ENCODE results near the gene PASD1. TPM values are rescaled to one million over a fixed set of nuclear protein-coding genes. Genes with fewer than 3 reads are reported as not detected.
"Not testable (repeated sequence)": the region's sequence is repeated elsewhere in the genome, so short reads cannot be mapped to it uniquely, and the experiment has no call there.

PASD1 gene
- total RNA-seq, 1 experiment from 2014 or later, result not detected

GRCh38 chrX:151537572-151537971 lies 25.9 kb upstream of the PASD1 start:
- intact Hi-C loops (cut with micrococcal nuclease; ENCODE audit: unreplicated experiment), result no loop called here
- POLR2A ChIA-PET (ENCODE audit: unreplicated experiment), result no interaction called here
- Histone ChIP-seq H2AFZ (no peak overlapping the region), H3K4me1 (replicated peaks; ENCODE audit: insufficient read depth) (no peaks in the 10 kb centered on the region), H3F3A (ENCODE audit: insufficient read depth, low read depth) (no peaks in the 10 kb centered on the region), H3K4me2 (no peak overlapping the region), H3K9me3 (ENCODE audit: insufficient read depth, low read depth) (no peaks in the 10 kb centered on the region), H3K4me3 (no peak overlapping the region), H3K9me2 (ENCODE audit: insufficient read depth) (no peaks in the 10 kb centered on the region), H3K27me3 (ENCODE audit: insufficient read depth, low read depth) (peaks cover 35% of the 10 kb centered on the region; the same call in 1 of the 2 replicates), H3K27ac (no peak overlapping the region), H4K20me1 (ENCODE audit: insufficient read depth) (no peaks in the 10 kb centered on the region), H3K36me3 (ENCODE audit: low read depth) (no peaks in the 10 kb centered on the region), H3K79me2 (ENCODE audit: low read depth) (no peaks in the 10 kb centered on the region)
- BruUV-seq (replicated peaks), result no TSS peak
- CTCF ChIA-PET, result interaction anchor here (0.6 kb wide), 1 partner anchor 80 kb away, joined by 4 read pairs; no protein-coding TSS in a partner anchor
- DNase-seq, result no peak
- TF ChIP-seq, protein P1, sequence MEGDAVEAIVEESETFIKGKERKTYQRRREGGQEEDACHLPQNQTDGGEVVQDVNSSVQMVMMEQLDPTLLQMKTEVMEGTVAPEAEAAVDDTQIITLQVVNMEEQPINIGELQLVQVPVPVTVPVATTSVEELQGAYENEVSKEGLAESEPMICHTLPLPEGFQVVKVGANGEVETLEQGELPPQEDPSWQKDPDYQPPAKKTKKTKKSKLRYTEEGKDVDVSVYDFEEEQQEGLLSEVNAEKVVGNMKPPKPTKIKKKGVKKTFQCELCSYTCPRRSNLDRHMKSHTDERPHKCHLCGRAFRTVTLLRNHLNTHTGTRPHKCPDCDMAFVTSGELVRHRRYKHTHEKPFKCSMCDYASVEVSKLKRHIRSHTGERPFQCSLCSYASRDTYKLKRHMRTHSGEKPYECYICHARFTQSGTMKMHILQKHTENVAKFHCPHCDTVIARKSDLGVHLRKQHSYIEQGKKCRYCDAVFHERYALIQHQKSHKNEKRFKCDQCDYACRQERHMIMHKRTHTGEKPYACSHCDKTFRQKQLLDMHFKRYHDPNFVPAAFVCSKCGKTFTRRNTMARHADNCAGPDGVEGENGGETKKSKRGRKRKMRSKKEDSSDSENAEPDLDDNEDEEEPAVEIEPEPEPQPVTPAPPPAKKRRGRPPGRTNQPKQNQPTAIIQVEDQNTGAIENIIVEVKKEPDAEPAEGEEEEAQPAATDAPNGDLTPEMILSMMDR (conservative IDR thresholded peaks at IDR 0.05), result no peak
- no peak for TF ChIP-seq EZH2 (IDR thresholded peaks at IDR 0.05; ENCODE audit: low read depth)

DNA sequence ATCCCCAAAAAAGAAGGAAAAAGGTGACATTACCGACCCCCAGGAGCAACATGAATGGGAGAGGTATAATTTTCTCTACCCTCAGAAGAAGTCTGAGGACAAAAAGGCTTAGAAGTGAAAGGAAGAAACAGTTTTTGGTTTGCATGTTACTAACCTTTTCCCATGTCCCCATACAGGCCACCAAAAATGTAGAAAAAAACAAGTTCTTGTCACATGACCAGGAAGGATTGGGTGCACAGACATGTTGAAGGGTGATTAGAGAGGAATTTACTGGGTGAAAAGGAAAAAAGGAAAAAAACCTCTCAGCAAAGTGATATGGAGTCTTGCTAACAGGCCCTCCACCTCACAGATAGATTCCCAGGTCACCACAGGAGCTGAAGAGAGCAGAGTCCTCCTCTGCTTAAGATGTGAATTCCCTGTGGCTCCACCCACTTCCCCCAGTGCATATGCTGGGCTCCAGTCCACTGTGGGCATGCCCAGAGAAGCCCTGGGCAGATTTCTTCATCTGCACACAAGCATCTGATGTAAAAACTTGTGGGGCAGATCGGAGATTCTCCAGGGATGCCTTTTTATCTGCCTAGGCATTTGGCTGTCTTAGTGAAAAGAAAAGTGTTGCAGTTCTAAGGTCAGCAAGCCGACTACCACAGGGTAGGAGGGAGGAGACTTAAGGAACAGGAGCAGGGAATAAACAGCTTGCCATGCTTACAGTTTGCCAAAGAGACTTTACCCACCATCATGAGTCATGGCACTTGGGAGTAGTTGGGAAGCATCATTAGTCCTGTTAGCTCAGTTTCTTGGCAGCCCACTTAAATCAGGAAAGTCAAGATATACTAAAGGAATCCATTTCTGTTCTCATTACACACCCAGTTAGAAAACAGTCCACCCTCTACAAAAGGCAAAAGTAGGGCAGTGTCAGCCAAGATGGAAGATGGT lies 25.0 kb upstream of the PASD1 start:
- no TSS peak for BruUV-seq (replicated peaks)
- H3K27ac ChIP-seq, result no peak overlapping the region
- no peaks in the 10 kb centered on the region for H3K79me2 ChIP-seq (ENCODE audit: low read depth)
- no peak overlapping the region for H2AFZ ChIP-seq
- no peaks in the 10 kb centered on the region for H3K9me3 ChIP-seq (ENCODE audit: insufficient read depth, low read depth)
- no peaks in the 10 kb centered on the region for H4K20me1 ChIP-seq (ENCODE audit: insufficient read depth)
- H3K9me2 ChIP-seq (ENCODE audit: insufficient read depth), result no peaks in the 10 kb centered on the region
- TF ChIP-seq, protein P1 (conservative IDR thresholded peaks at IDR 0.05), result no peak
- no peak for TF ChIP-seq EZH2 (IDR thresholded peaks at IDR 0.05; ENCODE audit: low read depth)
- H3K4me1 ChIP-seq (replicated peaks; ENCODE audit: insufficient read depth), result no peaks in the 10 kb centered on the region
- ChIA-PET POLR2A (ENCODE audit: unreplicated experiment) (no interaction called here), CTCF (interaction anchor here (0.6 kb wide), 1 partner anchor 81 kb away, joined by 4 read pairs; no protein-coding TSS in a partner anchor)
- H3K27me3 ChIP-seq (ENCODE audit: insufficient read depth, low read depth), result peaks cover 35% of the 10 kb centered on the region; the same call in 1 of the 2 replicates
- intact Hi-C loops (cut with micrococcal nuclease; ENCODE audit: unreplicated experiment), result no loop called here
- H3K36me3 ChIP-seq (ENCODE audit: low read depth), result no peaks in the 10 kb centered on the region
- no peak overlapping the region for H3K4me2 ChIP-seq
- H3F3A ChIP-seq (ENCODE audit: insufficient read depth, low read depth), result no peaks in the 10 kb centered on the region
- no peak for DNase-seq
- H3K4me3 ChIP-seq, result no peak overlapping the region

DNA sequence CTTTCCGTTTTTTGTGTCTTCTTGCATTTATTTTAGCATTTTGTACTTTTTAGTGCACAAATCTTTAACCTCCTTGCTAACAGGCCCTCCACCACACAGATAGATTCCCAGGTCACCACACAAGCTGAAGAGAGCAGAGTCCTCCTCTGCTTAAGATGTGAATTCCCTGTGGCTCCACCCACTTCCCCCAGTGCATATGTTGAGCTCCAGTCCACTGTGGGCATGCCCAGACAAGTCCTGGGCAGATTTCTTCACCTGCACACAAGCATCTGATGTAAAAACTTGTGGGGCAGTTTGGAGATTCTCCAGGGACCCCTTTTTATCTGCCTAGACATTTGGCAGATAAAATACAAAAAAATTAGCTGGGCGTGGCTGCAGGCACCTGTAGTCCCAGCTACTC lies 19.8 kb upstream of the PASD1 start:
- H3K27me3 ChIP-seq (ENCODE audit: insufficient read depth, low read depth), result peaks cover 62% of the 10 kb centered on the region
- no peaks in the 10 kb centered on the region for H3F3A ChIP-seq (ENCODE audit: insufficient read depth, low read depth)
- no peaks in the 10 kb centered on the region for H3K36me3 ChIP-seq (ENCODE audit: low read depth)
- no peaks in the 10 kb centered on the region for H3K9me3 ChIP-seq (ENCODE audit: insufficient read depth, low read depth)
- POLR2A ChIA-PET (ENCODE audit: unreplicated experiment), result no interaction called here
- TF ChIP-seq, protein P1 (conservative IDR thresholded peaks at IDR 0.05), result no peak
- no peak for TF ChIP-seq EZH2 (IDR thresholded peaks at IDR 0.05; ENCODE audit: low read depth)
- no peaks in the 10 kb centered on the region for H3K4me1 ChIP-seq (replicated peaks; ENCODE audit: insufficient read depth)
- H3K4me2 ChIP-seq, result no peak overlapping the region
- H3K27ac ChIP-seq, result no peak overlapping the region
- no peak for DNase-seq
- H3K79me2 ChIP-seq (ENCODE audit: low read depth), result no peaks in the 10 kb centered on the region
- intact Hi-C loops (cut with micrococcal nuclease; ENCODE audit: unreplicated experiment), result no loop called here
- BruUV-seq (replicated peaks), result no TSS peak
- no peaks in the 10 kb centered on the region for H3K9me2 ChIP-seq (ENCODE audit: insufficient read depth)
- CTCF ChIA-PET, result no interaction called here
- H3K4me3 ChIP-seq, result no peak overlapping the region
- no peaks in the 10 kb centered on the region for H4K20me1 ChIP-seq (ENCODE audit: insufficient read depth)
- H2AFZ ChIP-seq, result no peak overlapping the region

DNA sequence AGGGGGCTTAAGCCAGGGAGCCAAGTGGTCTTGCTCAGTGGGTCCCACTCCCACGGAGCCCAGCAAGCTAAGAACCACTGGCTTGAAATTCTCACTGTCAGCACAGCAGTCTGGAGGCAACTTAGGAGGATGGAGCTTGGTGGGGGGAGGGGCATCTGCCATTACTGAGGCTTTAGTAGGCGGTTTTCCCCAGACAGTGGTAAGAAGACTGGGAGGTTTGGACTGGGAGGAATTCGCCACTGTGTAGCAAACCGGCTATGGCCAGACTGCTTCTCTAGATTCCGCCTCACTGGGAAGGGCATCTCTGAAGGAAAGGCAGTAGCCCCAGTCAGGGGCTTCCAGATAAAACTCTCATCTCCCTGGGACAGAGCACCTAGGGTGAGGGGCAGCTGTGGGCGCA lies 17.2 kb upstream of the PASD1 start:
- POLR2A ChIA-PET (ENCODE audit: unreplicated experiment); H3K4me2 ChIP-seq; H2AFZ ChIP-seq; H3K27ac ChIP-seq; H3K9me2 ChIP-seq (ENCODE audit: insufficient read depth); DNase-seq; CTCF ChIA-PET; H3F3A ChIP-seq (ENCODE audit: insufficient read depth, low read depth); H3K36me3 ChIP-seq (ENCODE audit: low read depth); H4K20me1 ChIP-seq (ENCODE audit: insufficient read depth); H3K9me3 ChIP-seq (ENCODE audit: insufficient read depth, low read depth); H3K4me1 ChIP-seq (replicated peaks; ENCODE audit: insufficient read depth); H3K4me3 ChIP-seq; BruUV-seq (replicated peaks); H3K79me2 ChIP-seq (ENCODE audit: low read depth); intact Hi-C loops (cut with micrococcal nuclease; ENCODE audit: unreplicated experiment): not testable (repeated sequence)
- H3K27me3 ChIP-seq (ENCODE audit: insufficient read depth, low read depth), result peaks cover 84% of the 10 kb centered on the region

DNA sequence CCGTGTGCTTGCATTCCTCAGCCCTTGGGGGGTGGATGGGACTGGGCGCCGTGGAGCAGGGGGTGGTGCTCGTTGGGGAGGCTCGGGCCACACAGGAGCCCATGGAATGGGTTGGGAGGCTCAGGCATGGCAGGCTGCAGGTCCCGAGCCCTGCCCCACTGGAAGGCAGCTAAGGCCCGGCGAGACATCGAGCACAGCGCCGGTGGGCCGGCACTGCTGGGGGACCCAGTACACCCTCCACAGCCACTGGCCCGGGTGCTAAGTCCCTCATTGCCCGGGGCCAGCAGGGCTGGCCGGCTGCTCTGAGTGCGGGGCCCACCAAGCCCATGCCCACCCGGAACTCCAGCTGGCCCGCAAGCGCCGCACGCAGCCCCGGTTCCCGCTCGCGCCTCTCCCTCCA lies 12.3 kb upstream of the PASD1 start:
- BruUV-seq (replicated peaks); DNase-seq; H3K4me3 ChIP-seq; H3K79me2 ChIP-seq (ENCODE audit: low read depth); H3K36me3 ChIP-seq (ENCODE audit: low read depth); POLR2A ChIA-PET (ENCODE audit: unreplicated experiment); H4K20me1 ChIP-seq (ENCODE audit: insufficient read depth); H2AFZ ChIP-seq; H3K9me2 ChIP-seq (ENCODE audit: insufficient read depth); H3K4me2 ChIP-seq; H3K27ac ChIP-seq; H3K9me3 ChIP-seq (ENCODE audit: insufficient read depth, low read depth); H3K4me1 ChIP-seq (replicated peaks; ENCODE audit: insufficient read depth); CTCF ChIA-PET; intact Hi-C loops (cut with micrococcal nuclease; ENCODE audit: unreplicated experiment); H3F3A ChIP-seq (ENCODE audit: insufficient read depth, low read depth): not testable (repeated sequence)
- H3K27me3 ChIP-seq (ENCODE audit: insufficient read depth, low read depth), result peaks cover 94% of the 10 kb centered on the region

All from PC-9 (cell line).